Liver (tissue), 9 donors: ENCODE data around the gene HOXC13. TPM values are rescaled to one million over a fixed set of nuclear protein-coding genes. Genes with fewer than 3 reads are reported as not detected.
A peak's percentile ranks its signal among the peaks of the same experiment; 100 is the strongest.

Source experiments
- DNase-seq: peaks from one replicate; pipeline ENCODE4 v3.0.0-alpha.2; 2017; ENCODE audit warnings: low spot score
- H3K27ac ChIP-seq, 2 donors: one replicate each; pipeline ENCODE4 v1.7.0; 2013; ENCODE audit warnings: inconsistent platforms in 2 of 2, low read length in 2 of 2, control low read depth in 1 of 2, low read depth in 1 of 2, mild to moderate bottlenecking in 1 of 2
- H3K27me3 ChIP-seq, 4 donors: one replicate each; pipeline versions ENCODE4 v1.6.1 to v1.7.0; 2013; ENCODE audit warnings: low read length in 3 of 4, inconsistent platforms in 1 of 4, mild to moderate bottlenecking in 1 of 4, moderate library complexity in 1 of 4; ENCODE audit not compliant: control insufficient read depth in 4 of 4, insufficient read depth in 4 of 4
- H3K36me3 ChIP-seq, 4 donors: one replicate each; pipeline versions ENCODE4 v1.6.1 to v1.7.0; 2013; ENCODE audit warnings: low read length in 3 of 4, mild to moderate bottlenecking in 3 of 4, low read depth in 1 of 4, moderate library complexity in 1 of 4; ENCODE audit not compliant: control insufficient read depth in 4 of 4, insufficient read depth in 3 of 4
- H3K4me1 ChIP-seq, 4 donors: one replicate each; pipeline versions ENCODE4 v1.6.1 to v1.7.0; 2013; ENCODE audit warnings: low read length in 3 of 4, mild to moderate bottlenecking in 3 of 4, moderate library complexity in 1 of 4; ENCODE audit not compliant: control insufficient read depth in 4 of 4, insufficient read depth in 4 of 4
- H3K4me3 ChIP-seq, 3 donors: one replicate each; pipeline versions ENCODE4 v1.6.1 to v1.7.0; 2013; ENCODE audit warnings: low read length in 3 of 3, control low read depth in 1 of 3, low read depth in 1 of 3, mild to moderate bottlenecking in 1 of 3
- H3K9ac ChIP-seq, 2 donors: one replicate each; pipeline ENCODE4 v1.7.0; 2013; ENCODE audit warnings: low read length in 2 of 2, mild to moderate bottlenecking in 2 of 2, moderate library complexity in 2 of 2, control low read depth in 1 of 2, low read depth in 1 of 2
- H3K9me3 ChIP-seq, 4 donors: one replicate each; pipeline versions ENCODE4 v1.6.1 to v1.7.0; 2013; ENCODE audit warnings: low read length in 3 of 4; ENCODE audit not compliant: control insufficient read depth in 4 of 4
- FOXA1 ChIP-seq: IDR thresholded peaks from 2 replicates; pipeline ENCODE4 v1.6.1; 2016; ENCODE audit warnings: antibody characterized with exemption
- FOXA2 ChIP-seq: IDR thresholded peaks from 2 replicates; pipeline ENCODE4 v1.6.1; 2016; ENCODE audit warnings: antibody characterized with exemption
- HNF4G ChIP-seq: IDR thresholded peaks from 2 replicates; pipeline ENCODE4 v1.6.1; 2016; ENCODE audit warnings: antibody characterized with exemption
- JUND ChIP-seq, 2 donors: IDR thresholded peaks; 2 replicates each; pipeline ENCODE4 v1.6.1; 2016; ENCODE audit warnings: antibody characterized with exemption in 2 of 2
- NR2F2 ChIP-seq: IDR thresholded peaks from 2 replicates; pipeline ENCODE4 v1.6.1; 2016; ENCODE audit warnings: antibody characterized with exemption
- RAD21 ChIP-seq, 2 donors: IDR thresholded peaks; 2 replicates each; pipeline ENCODE4 v1.6.1; 2016; ENCODE audit warnings: antibody characterized with exemption in 2 of 2, mild to moderate bottlenecking in 2 of 2
- REST ChIP-seq: IDR thresholded peaks from 2 replicates; pipeline ENCODE4 v1.6.1; 2016; ENCODE audit warnings: antibody characterized with exemption, mild to moderate bottlenecking
- RXRA ChIP-seq, 2 donors: IDR thresholded peaks; 2 replicates each; pipeline ENCODE4 v1.6.1; 2017 to 2018; ENCODE audit warnings: antibody characterized with exemption in 2 of 2, mild to moderate bottlenecking in 1 of 2
- SP1 ChIP-seq: IDR thresholded peaks from 2 replicates; pipeline ENCODE4 v1.6.1; 2018; ENCODE audit warnings: antibody characterized with exemption, mild to moderate bottlenecking
- TAF1 ChIP-seq: conservative IDR thresholded peaks from 2 replicates; pipeline ENCODE4 v1.6.1; 2016; ENCODE audit warnings: antibody characterized with exemption, mild to moderate bottlenecking
- YY1 ChIP-seq: IDR thresholded peaks from 2 replicates; pipeline ENCODE4 v1.6.1; 2016; ENCODE audit warnings: antibody characterized with exemption, mild to moderate bottlenecking
- WGBS: extraction: QIAGEN DNeasy Blood & Tissue Kit; methylation state at CpG from one replicate; pipeline ENCODE4 v1.1.7; 2013; 5-methylcytosine and 5-hydroxymethylcytosine counted together
- polyA plus RNA-seq, 2 donors: library from polyadenylated mRNA; stranded (reverse) in 1 of 2; unstranded in 1 of 2; fragments of 200-250 nt in 1 of 2; fragments of >200 nt in 1 of 2; fragmentation: Nextera tagmentation in 1 of 2; extraction: Ambion mirVana in 1 of 2; gene quantifications; one replicate each; pipeline versions ENCODE4 v1.2.1 to v1.2.3, GENCODE V29; 2013 to 2015
- total RNA-seq, 2 donors: library from RNA; depleted of rRNA; stranded (reverse); fragments of >200 nt; gene quantifications; one replicate each; pipeline ENCODE4 v1.2.3, GENCODE V29; 2014
- TF ChIP-seq, protein P1 (sequence below): IDR thresholded peaks from 2 replicates; pipeline ENCODE4 v1.6.1; 2016; ENCODE audit warnings: antibody characterized with exemption
- TF ChIP-seq, protein P2 (sequence below): fragments of 150-350 bp; IDR thresholded peaks from 2 replicates; pipeline ENCODE4 v1.5.1; 2017; ENCODE audit warnings: improper control_type of control experiment, low read depth, low read length; ENCODE audit not compliant: missing input control
- TF ChIP-seq, protein P3 (sequence below): IDR thresholded peaks from 2 replicates; pipeline ENCODE4 v1.6.1; 2016; ENCODE audit warnings: antibody characterized with exemption
- donor health status: healthy.
- donor health status: healthy.
- donor health status: healthy.
- donor health status: healthy.
- donor health status: healthy.

HOXC13 gene
- total and polyA plus RNA-seq, 4 donors, result not detected

- no peak for TF ChIP-seq REST
Observed at GRCh38 chr12:53995002-53995377, 56.4 kb downstream of the HOXC13 start (continued).

DNA sequence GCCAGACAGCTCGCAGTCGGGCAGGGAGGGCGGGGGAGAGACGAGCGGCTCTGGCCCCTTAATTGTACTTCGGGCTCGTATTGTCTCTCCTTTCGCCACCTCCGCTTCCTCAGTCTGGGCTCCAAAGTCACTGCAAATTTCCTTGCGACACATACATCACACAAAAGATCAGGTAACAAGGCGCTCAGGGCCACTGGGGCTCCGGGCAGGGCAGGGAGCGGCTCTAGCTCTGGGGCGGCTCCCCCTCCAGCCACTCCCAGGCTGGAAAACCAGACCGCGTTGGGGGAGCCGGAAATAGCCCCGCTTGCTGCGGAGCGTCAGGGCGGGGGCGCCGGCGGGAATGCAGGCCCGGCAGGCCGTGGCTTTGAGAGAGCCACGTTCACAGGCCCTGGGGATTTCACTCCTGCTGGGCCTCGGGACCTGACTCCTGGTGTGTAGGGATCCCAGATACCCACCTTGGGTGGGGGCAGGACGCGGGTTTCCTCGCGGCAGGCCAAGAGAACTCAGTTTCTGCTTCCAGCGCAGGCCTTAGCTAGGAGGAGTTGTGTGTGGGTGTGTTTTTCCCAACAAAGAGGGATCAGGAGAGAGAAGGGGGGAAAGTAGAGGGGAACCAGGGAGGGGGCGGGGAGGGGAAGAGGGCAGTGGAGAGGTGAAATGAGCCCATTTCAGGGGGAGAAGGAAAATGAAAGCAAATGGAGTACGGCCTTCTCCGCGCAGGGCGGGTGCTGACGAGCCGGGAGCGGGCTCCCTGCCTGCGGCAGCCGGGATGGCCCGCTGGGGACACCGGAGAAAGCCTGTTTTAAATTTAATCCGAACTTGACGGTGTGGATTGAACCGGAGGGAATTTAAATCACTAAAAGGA lies 57.0 kb downstream of the HOXC13 start:
- WGBS, result 3% methylated on average over 48 of the region's 48 CpGs
- Histone ChIP-seq H3K27me3 (peaks cover 12 to 58% (median 24%) of the 10 kb centered on the region in 4 donors), H3K9me3 (no peaks in the 10 kb centered on the region), H3K4me1 (peaks cover 15 to 27% (median 19%) of the 10 kb centered on the region in 4 donors), H3K36me3 (no peaks in the 10 kb centered on the region), H3K27ac (no peak overlapping the region), H3K9ac (no peak overlapping the region), H3K4me3 (peak overlapping the region; percentile 35 to 61 (median 59))
- no peak for DNase-seq
- TF ChIP-seq HNF4G (no peak), JUND (IDR thresholded peaks at IDR 0.05) (no peak), YY1 (no peak), SP1 (no peak), FOXA1 (no peak), RAD21 (IDR thresholded peaks at IDR 0.05) (no peak), FOXA2 (no peak), NR2F2 (no peak), TAF1 (no peak), RXRA (IDR thresholded peaks at IDR 0.05) (no peak), REST (no peak)
- TF ChIP-seq, protein P1, sequence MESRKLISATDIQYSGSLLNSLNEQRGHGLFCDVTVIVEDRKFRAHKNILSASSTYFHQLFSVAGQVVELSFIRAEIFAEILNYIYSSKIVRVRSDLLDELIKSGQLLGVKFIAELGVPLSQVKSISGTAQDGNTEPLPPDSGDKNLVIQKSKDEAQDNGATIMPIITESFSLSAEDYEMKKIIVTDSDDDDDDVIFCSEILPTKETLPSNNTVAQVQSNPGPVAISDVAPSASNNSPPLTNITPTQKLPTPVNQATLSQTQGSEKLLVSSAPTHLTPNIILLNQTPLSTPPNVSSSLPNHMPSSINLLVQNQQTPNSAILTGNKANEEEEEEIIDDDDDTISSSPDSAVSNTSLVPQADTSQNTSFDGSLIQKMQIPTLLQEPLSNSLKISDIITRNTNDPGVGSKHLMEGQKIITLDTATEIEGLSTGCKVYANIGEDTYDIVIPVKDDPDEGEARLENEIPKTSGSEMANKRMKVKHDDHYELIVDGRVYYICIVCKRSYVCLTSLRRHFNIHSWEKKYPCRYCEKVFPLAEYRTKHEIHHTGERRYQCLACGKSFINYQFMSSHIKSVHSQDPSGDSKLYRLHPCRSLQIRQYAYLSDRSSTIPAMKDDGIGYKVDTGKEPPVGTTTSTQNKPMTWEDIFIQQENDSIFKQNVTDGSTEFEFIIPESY, result no peak
- TF ChIP-seq, protein P2, sequence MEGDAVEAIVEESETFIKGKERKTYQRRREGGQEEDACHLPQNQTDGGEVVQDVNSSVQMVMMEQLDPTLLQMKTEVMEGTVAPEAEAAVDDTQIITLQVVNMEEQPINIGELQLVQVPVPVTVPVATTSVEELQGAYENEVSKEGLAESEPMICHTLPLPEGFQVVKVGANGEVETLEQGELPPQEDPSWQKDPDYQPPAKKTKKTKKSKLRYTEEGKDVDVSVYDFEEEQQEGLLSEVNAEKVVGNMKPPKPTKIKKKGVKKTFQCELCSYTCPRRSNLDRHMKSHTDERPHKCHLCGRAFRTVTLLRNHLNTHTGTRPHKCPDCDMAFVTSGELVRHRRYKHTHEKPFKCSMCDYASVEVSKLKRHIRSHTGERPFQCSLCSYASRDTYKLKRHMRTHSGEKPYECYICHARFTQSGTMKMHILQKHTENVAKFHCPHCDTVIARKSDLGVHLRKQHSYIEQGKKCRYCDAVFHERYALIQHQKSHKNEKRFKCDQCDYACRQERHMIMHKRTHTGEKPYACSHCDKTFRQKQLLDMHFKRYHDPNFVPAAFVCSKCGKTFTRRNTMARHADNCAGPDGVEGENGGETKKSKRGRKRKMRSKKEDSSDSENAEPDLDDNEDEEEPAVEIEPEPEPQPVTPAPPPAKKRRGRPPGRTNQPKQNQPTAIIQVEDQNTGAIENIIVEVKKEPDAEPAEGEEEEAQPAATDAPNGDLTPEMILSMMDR, result no peak
- TF ChIP-seq, protein P3, sequence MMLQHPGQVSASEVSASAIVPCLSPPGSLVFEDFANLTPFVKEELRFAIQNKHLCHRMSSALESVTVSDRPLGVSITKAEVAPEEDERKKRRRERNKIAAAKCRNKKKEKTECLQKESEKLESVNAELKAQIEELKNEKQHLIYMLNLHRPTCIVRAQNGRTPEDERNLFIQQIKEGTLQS, result no peak
